H1 (cell line): ENCODE data around the gene NREP. TPM values are rescaled to one million over a fixed set of nuclear protein-coding genes. Genes with fewer than 3 reads are reported as not detected.

Experiments used
- CTCF ChIA-PET: fragments of 300-600 bp; sonication (Branson Sonifier 250); formaldehyde crosslinking; loops from one replicate; lab custom pipeline; 2021; ENCODE audit not compliant: partially characterized antibody; lab: Charles Lee
- POLR2A ChIA-PET: fragments of 300-600 bp; sonication (Branson Sonifier 250); formaldehyde crosslinking; loops from one replicate; lab custom pipeline; 2021; ENCODE audit warnings: inconsistent platforms; ENCODE audit not compliant: partially characterized antibody; lab: Charles Lee
- DNase-seq, 2 experiments: peaks; one replicate each; pipeline versions ENCODE4 v3.0.0 to v3.0.0-alpha.2; 2010 to 2022; ENCODE audit warnings: low spot score in 2 of 2, low read depth in 1 of 2, mixed read lengths in 1 of 2
- FAIRE-seq: peaks from 2 replicates; lab custom pipeline; 2011; peaks lifted over from hg19 to GRCh38; lab: Jason Lieb, UNC
- H2AFZ ChIP-seq: 2 replicates; pipeline ENCODE4 v1.8.1; 2012; ENCODE audit warnings: low read length, inconsistent platforms
- H2AK5ac ChIP-seq: 2 replicates; pipeline ENCODE4 v1.6.1; 2013; ENCODE audit warnings: low read depth, low read length
- H2BK120ac ChIP-seq: replicated peaks from 2 replicates; pipeline ENCODE3; 2013; ENCODE audit warnings: low read depth, low read length, inconsistent platforms
- H2BK12ac ChIP-seq: 2 replicates; pipeline ENCODE4 v1.6.1; 2013; ENCODE audit warnings: low read depth, low read length
- H2BK15ac ChIP-seq: 2 replicates; pipeline ENCODE4 v1.6.1; 2013; ENCODE audit warnings: low read length
- H2BK20ac ChIP-seq: 2 replicates; pipeline ENCODE4 v1.6.1; 2013; ENCODE audit warnings: low read length
- H2BK5ac ChIP-seq: 2 replicates; pipeline ENCODE4 v1.6.1; 2013; ENCODE audit warnings: low read depth, low read length
- H3K14ac ChIP-seq: 2 replicates; pipeline ENCODE4 v1.6.1; 2013; ENCODE audit warnings: inconsistent platforms; ENCODE audit not compliant: insufficient read length
- H3K18ac ChIP-seq: 2 replicates; pipeline ENCODE4 v1.6.1; 2013; ENCODE audit warnings: low read length; ENCODE audit errors: extremely low read depth
- H3K23ac ChIP-seq: 2 replicates; pipeline ENCODE4 v1.6.1; 2013; ENCODE audit warnings: inconsistent platforms; ENCODE audit not compliant: insufficient read length
- H3K23me2 ChIP-seq: 2 replicates; pipeline ENCODE4 v1.6.1; 2013; ENCODE audit warnings: low read depth, low read length
- H3K27ac ChIP-seq: 2 replicates; pipeline ENCODE4 v1.6.1; 2011; ENCODE audit warnings: low read depth, low read length, inconsistent platforms
- H3K27me3 ChIP-seq, 4 experiments: replicated peaks in 1 of 4; 1 replicate in 1 of 4; 2 replicates in 3 of 4; pipeline versions ENCODE4 v1.6.1 to v1.8.1; 2011 to 2013; ENCODE audit warnings: low read length in 3 of 4, mild to moderate bottlenecking in 3 of 4, inconsistent platforms in 2 of 4, mixed read lengths in 2 of 4, moderate library complexity in 1 of 4; ENCODE audit not compliant: control insufficient read depth in 3 of 4, insufficient read depth in 3 of 4; ENCODE audit errors: extremely low read depth in 1 of 4
- H3K36me3 ChIP-seq, 4 experiments: 2 replicates each; pipeline versions ENCODE4 v1.6.1 to v1.8.1; 2011 to 2013; ENCODE audit warnings: mild to moderate bottlenecking in 4 of 4, low read length in 3 of 4, moderate library complexity in 2 of 4, control low read depth in 1 of 4, inconsistent platforms in 1 of 4; ENCODE audit not compliant: insufficient read depth in 4 of 4, control insufficient read depth in 2 of 4
- H3K4ac ChIP-seq: replicated peaks from 2 replicates; pipeline ENCODE3; 2013; ENCODE audit warnings: low read length, low read depth, mixed read lengths, inconsistent platforms; ENCODE audit not compliant: insufficient read length
- H3K4me1 ChIP-seq, 4 experiments: replicated peaks in 1 of 4; 1 replicate in 1 of 4; 2 replicates in 3 of 4; pipeline versions ENCODE4 v1.6.1 to v1.8.1; 2011 to 2013; ENCODE audit warnings: low read length in 3 of 4, inconsistent platforms in 2 of 4, mixed read lengths in 1 of 4; ENCODE audit not compliant: insufficient read depth in 4 of 4, control insufficient read depth in 3 of 4
- H3K4me2 ChIP-seq, 2 experiments: 2 replicates each; pipeline versions ENCODE4 v1.6.1 to v1.8.1; 2011 to 2013; ENCODE audit warnings: low read depth in 2 of 2, low read length in 2 of 2, control low read depth in 1 of 2, inconsistent platforms in 1 of 2, mild to moderate bottlenecking in 1 of 2; ENCODE audit not compliant: insufficient read depth in 1 of 2
- H3K4me3 ChIP-seq, 4 experiments: fragments of 200-600, 300-600 bp in 1 of 4; sonication (generic), shearing (Covaris generic), sonication (Bioruptor Twin) in 1 of 4; 2 replicates each; pipeline versions ENCODE4 v1.5.1 to v1.8.1; 2011 to 2016; ENCODE audit warnings: low read length in 4 of 4, low read depth in 3 of 4, control low read depth in 2 of 4, inconsistent platforms in 2 of 4, mild to moderate bottlenecking in 2 of 4, mixed read lengths in 1 of 4, moderate library complexity in 1 of 4; ENCODE audit not compliant: insufficient read depth in 2 of 4; ENCODE audit errors: extremely low read depth in 1 of 4
- H3K56ac ChIP-seq: replicated peaks from 2 replicates; pipeline ENCODE3; 2013; ENCODE audit warnings: low read depth, mild to moderate bottlenecking, mixed read lengths, low read length, inconsistent platforms; ENCODE audit not compliant: insufficient read length
- H3K79me1 ChIP-seq: 2 replicates; pipeline ENCODE4 v1.6.1; 2013; ENCODE audit warnings: low read depth, low read length, control low read depth
- H3K79me2 ChIP-seq, 2 experiments: 2 replicates each; pipeline versions ENCODE4 v1.6.1 to v1.8.1; 2012 to 2013; ENCODE audit warnings: low read length in 2 of 2, mild to moderate bottlenecking in 2 of 2, inconsistent platforms in 1 of 2; ENCODE audit not compliant: insufficient read depth in 2 of 2, control insufficient read depth in 1 of 2
- H3K9ac ChIP-seq, 4 experiments: replicated peaks in 1 of 4; 1 replicate in 1 of 4; 2 replicates in 3 of 4; pipeline versions ENCODE4 v1.6.1 to v1.8.1; 2011 to 2013; ENCODE audit warnings: low read depth in 3 of 4, low read length in 3 of 4, control low read depth in 2 of 4, mild to moderate bottlenecking in 2 of 4, moderate library complexity in 2 of 4, inconsistent platforms in 1 of 4; ENCODE audit errors: extremely low read depth in 1 of 4
- H3K9me3 ChIP-seq, 2 experiments: 2 replicates each; pipeline versions ENCODE4 v1.6.1 to v1.8.1; 2012 to 2013; ENCODE audit warnings: mild to moderate bottlenecking in 2 of 2, moderate library complexity in 2 of 2, control low read depth in 1 of 2, inconsistent platforms in 1 of 2, low read depth in 1 of 2, low read length in 1 of 2, mixed read lengths in 1 of 2; ENCODE audit not compliant: insufficient read depth in 2 of 2
- H4K20me1 ChIP-seq, 2 experiments: replicated peaks in 1 of 2; 2 replicates each; pipeline versions ENCODE3 to v1.8.1; 2011 to 2013; ENCODE audit warnings: inconsistent platforms in 2 of 2, low read length in 2 of 2, mild to moderate bottlenecking in 1 of 2; ENCODE audit not compliant: insufficient read depth in 2 of 2, control insufficient read depth in 1 of 2
- H4K5ac ChIP-seq: 2 replicates; pipeline ENCODE4 v1.6.1; 2013; ENCODE audit warnings: low read length, low read depth, mixed read lengths, inconsistent platforms; ENCODE audit not compliant: insufficient read length
- H4K8ac ChIP-seq: 2 replicates; pipeline ENCODE4 v1.8.0; 2013; ENCODE audit warnings: mild to moderate bottlenecking, moderate library complexity, low read length, inconsistent platforms; ENCODE audit not compliant: insufficient read depth; ENCODE audit errors: extremely low read depth
- H4K91ac ChIP-seq: replicated peaks from 2 replicates; pipeline ENCODE3; 2013; ENCODE audit warnings: low read length, mixed read lengths, inconsistent platforms; ENCODE audit not compliant: insufficient read length
- CBX8 ChIP-seq: fragments of 300-800, 300-1000 bp; sonication (generic); IDR thresholded peaks from 2 replicates; pipeline ENCODE4 v1.7.1; 2016; ENCODE audit warnings: low read depth, low read length, borderline replicate concordance
- GABPA ChIP-seq: IDR thresholded peaks from 2 replicates; pipeline ENCODE4 v1.6.1; 2011; ENCODE audit warnings: mild to moderate bottlenecking, low read length, moderate library complexity, borderline replicate concordance; ENCODE audit not compliant: insufficient read depth
- SIRT6 ChIP-seq: IDR thresholded peaks from one replicate; pipeline ENCODE4 v1.7.1; 2012; ENCODE audit warnings: low read length, inconsistent platforms
- WGBS, 2 experiments: shearing (Covaris generic) in 1 of 2; methylation state at CpG; one replicate each; pipeline versions ENCODE4 v1.1.6 to v1.1.7; 2013 to 2015; ENCODE audit warnings: low lambda C conversion rate in 2 of 2, mixed read lengths in 2 of 2, inconsistent platforms in 1 of 2, low coverage in 1 of 2, missing lambda C conversion rate in 1 of 2; ENCODE audit not compliant: insufficient replicate concordance in 2 of 2, insufficient coverage in 1 of 2, insufficient read length in 1 of 2; ENCODE audit errors: extremely low coverage in 1 of 2, missing lambda C conversion rate in 1 of 2; 5-methylcytosine and 5-hydroxymethylcytosine counted together
- polyA plus RNA-seq, 7 experiments: library from polyadenylated mRNA; depleted of rRNA in 3 of 7; stranded (reverse) in 5 of 7; unstranded in 2 of 7; fragments of >200 nt in 5 of 7; fragments of 200-250 nt in 2 of 7; gene quantifications; 1 replicate in 5 of 7; 2 replicates in 1 of 7; 4 replicates in 1 of 7; pipeline versions ENCODE4 v1.2.1 to v1.2.3, GENCODE V29; 2011 to 2013; ENCODE audit warnings: missing spikeins in 2 of 7, mixed read lengths in 2 of 7
- total RNA-seq: library from RNA; stranded (reverse); fragmentation: NEBNext Ultra II Directional; extraction: Animal tissue kit (Norgen Biotek cat#: 25700); gene quantifications from 2 replicates; pipeline ENCODE4 v1.2.1, GENCODE V29; 2021

Gene NREP
- total and polyA plus RNA-seq, 2 of the 8 experiments (the other 6 are each of a cell fraction or from before 2014, with no cell fraction given), result 254 to 301 TPM

- no peak overlapping the region for H2BK120ac ChIP-seq
- 94% methylated on average over 2 of the region's 2 CpGs; no CpG with 5 or more reads in 1 of the 2 experiments for WGBS, 2 experiments
- no peak overlapping the region for H2BK5ac ChIP-seq
- POLR2A ChIA-PET, result no interaction called here
- CTCF ChIA-PET, result no interaction called here
- no peak overlapping the region for H4K8ac ChIP-seq
- no peak overlapping the region for H3K9ac ChIP-seq
- no peak overlapping the region for H4K91ac ChIP-seq
- no peak for TF ChIP-seq CBX8
- no peak for TF ChIP-seq SIRT6
- TF ChIP-seq GABPA, result no peak
- H2BK15ac ChIP-seq, result no peak overlapping the region
- no peaks in the 10 kb centered on the region for H3K36me3 ChIP-seq
- H2AK5ac ChIP-seq, result no peak overlapping the region
- H3K14ac ChIP-seq, result no peak overlapping the region
- no peak overlapping the region for H3K27ac ChIP-seq
- no peak overlapping the region for H3K4me2 ChIP-seq
- peaks cover 0 to 3% (median 0%) of the 10 kb centered on the region in 4 experiments; a peak in 2 of 7 replicates for H3K4me1 ChIP-seq
- H3K4me3 ChIP-seq, result no peak overlapping the region
- no peak overlapping the region for H3K23ac ChIP-seq
- H3K56ac ChIP-seq, result no peak overlapping the region
- H3K9me3 ChIP-seq, result no peaks in the 10 kb centered on the region
- no peak overlapping the region for H2AFZ ChIP-seq
- no peaks in the 10 kb centered on the region for H4K20me1 ChIP-seq
- H2BK12ac ChIP-seq, result no peak overlapping the region
- H4K5ac ChIP-seq, result no peak overlapping the region
- FAIRE-seq (no peak), DNase-seq (no peak)
- no peak overlapping the region for H3K4ac ChIP-seq
- H3K79me1 ChIP-seq, result no peaks in the 10 kb centered on the region
- H2BK20ac ChIP-seq, result no peak overlapping the region
- H3K18ac ChIP-seq, result no peak overlapping the region
- no peaks in the 10 kb centered on the region for H3K23me2 ChIP-seq
- no peaks in the 10 kb centered on the region for H3K27me3 ChIP-seq
- no peaks in the 10 kb centered on the region for H3K79me2 ChIP-seq
Measured at GRCh38 chr5:111691914-111692313, 65.1 kb downstream of the NREP start.
